Measurements from ENCODE around the gene VWA5B2.

GRCh38 chr3:184283681-184284080 lies 54.3 kb downstream of the VWA5B2 start:
- no peak for TF ChIP-seq POLR2A (IDR thresholded peaks at IDR 0.05)
- no peak for TF ChIP-seq CTCF (IDR thresholded peaks at IDR 0.05)

Measured in lower leg skin (tissue), 3 donors.